GM12878 (cell line): ENCODE measurements around the gene MACROD2. TPM values are rescaled to one million over a fixed set of nuclear protein-coding genes. Genes with fewer than 3 reads are reported as not detected.

Experiments used
- ATAC-seq: fragments of 200-7000 bp; cut with Tn5 transposase; 3 replicates; pipeline ENCODE4 v1.9.1; 2020; ENCODE audit warnings: mild to moderate bottlenecking, moderate library complexity
- BruUV-seq: library from RNA; stranded (reverse); fragments of 400-500 nt; replicated peaks from 2 replicates; lab custom pipeline; 2021; lab: Mats Ljungman, UMichigan
- CTCF ChIA-PET: fragments of 300-600 bp; sonication (Branson Sonifier 250); formaldehyde crosslinking; extraction: SDS; loops from one replicate; lab custom pipeline; 2021; ENCODE audit warnings: inconsistent platforms; lab: Yijun Ruan, JAX
- POLR2A ChIA-PET: fragments of 350-600 bp; formaldehyde crosslinking; extraction: SDS; loops from one replicate; lab custom pipeline; 2021; ENCODE audit warnings: inconsistent platforms; lab: Charles Lee
- RAD21 ChIA-PET: fragments of 300-600 bp; sonication (Branson Sonifier 250); formaldehyde crosslinking; loops from one replicate; lab custom pipeline; 2023; ENCODE audit warnings: antibody characterized with exemption; ENCODE audit not compliant: unreplicated experiment; lab: Charles Lee
- SMC1A ChIA-PET: fragments of 300-600 bp; sonication (Branson Sonifier 250); formaldehyde crosslinking; loops from one replicate; lab custom pipeline; 2023; ENCODE audit not compliant: unreplicated experiment, uncharacterized antibody; lab: Charles Lee
- DNase-seq: peaks from one replicate; pipeline ENCODE4 v3.0.0-alpha.2; 2011; ENCODE audit warnings: low read depth, low spot score
- FAIRE-seq: peaks from 3 replicates; lab custom pipeline; 2011; peaks lifted over from hg19 to GRCh38; lab: Jason Lieb, UNC
- H2AFZ ChIP-seq: 2 replicates; pipeline ENCODE4 v1.6.0; 2011; ENCODE audit warnings: low read depth, low read length, control low read depth; ENCODE audit not compliant: control insufficient read depth
- H3K27ac ChIP-seq: 2 replicates; pipeline ENCODE4 v1.5.1; 2011; ENCODE audit warnings: control low read depth; ENCODE audit not compliant: control insufficient read depth, insufficient read depth
- H3K27me3 ChIP-seq, 2 experiments: replicated peaks in 1 of 2; 2 replicates each; pipeline versions ENCODE4 v1.6.0 to v1.6.1; 2011; ENCODE audit warnings: low read length in 1 of 2; ENCODE audit not compliant: control insufficient read depth in 2 of 2, insufficient read depth in 2 of 2
- H3K36me3 ChIP-seq, 2 experiments: 2 replicates each; pipeline ENCODE4 v1.5.1; 2011; ENCODE audit warnings: low read length in 1 of 2; ENCODE audit not compliant: control insufficient read depth in 2 of 2, insufficient read depth in 2 of 2
- H3K4me1 ChIP-seq: 2 replicates; pipeline ENCODE4 v1.6.1; 2011; ENCODE audit warnings: mild to moderate bottlenecking, low read length, moderate library complexity, mixed read lengths; ENCODE audit not compliant: control insufficient read depth, insufficient read depth
- H3K4me2 ChIP-seq: 2 replicates; pipeline ENCODE4 v1.6.0; 2011; ENCODE audit warnings: control low read depth; ENCODE audit not compliant: control insufficient read depth, insufficient read depth
- H3K4me3 ChIP-seq: fragments of 200-600 bp; sonication (generic); 2 replicates; pipeline ENCODE4 v1.5.1; 2016
- H3K79me2 ChIP-seq: 2 replicates; pipeline ENCODE4 v1.6.0; 2011; ENCODE audit warnings: low read length; ENCODE audit not compliant: control insufficient read depth, insufficient read depth
- H3K9ac ChIP-seq: 2 replicates; pipeline ENCODE4 v1.8.0; 2011; ENCODE audit warnings: low read length, control low read depth, mixed read lengths; ENCODE audit not compliant: control insufficient read depth, insufficient read depth
- H3K9me3 ChIP-seq: replicated peaks from 3 replicates; pipeline ENCODE4 v1.5.1; 2011; ENCODE audit warnings: mild to moderate bottlenecking, low read length; ENCODE audit not compliant: control insufficient read depth, insufficient read depth
- H4K20me1 ChIP-seq: 2 replicates; pipeline ENCODE4 v1.6.0; 2011; ENCODE audit not compliant: control insufficient read depth, insufficient read depth
- ATF7 ChIP-seq: fragments of 450-650 bp; IDR thresholded peaks from 2 replicates; pipeline ENCODE4 v1.6.1; 2016; ENCODE audit warnings: low read depth, mild to moderate bottlenecking
- BRCA1 ChIP-seq: IDR thresholded peaks from 2 replicates; pipeline ENCODE4 v1.6.1; 2011; ENCODE audit warnings: low read depth, low read length, improper control_type of control experiment
- EZH2 ChIP-seq: IDR thresholded peaks from 2 replicates; pipeline ENCODE4 v1.6.1; 2012; ENCODE audit warnings: low read depth, mild to moderate bottlenecking, control low read depth, inconsistent platforms, low read length, borderline replicate concordance; ENCODE audit not compliant: control insufficient read depth
- KDM1A ChIP-seq: fragments of 200-600 bp; sonication (generic); IDR thresholded peaks from 2 replicates; pipeline ENCODE4 v1.6.1; 2016; ENCODE audit warnings: borderline replicate concordance
- MEF2A ChIP-seq: IDR thresholded peaks from 2 replicates; pipeline ENCODE4 v1.6.1; 2011; ENCODE audit warnings: low read depth, mild to moderate bottlenecking, low read length, moderate library complexity; ENCODE audit not compliant: insufficient read depth
- NFIC ChIP-seq: IDR thresholded peaks from 2 replicates; pipeline ENCODE4 v1.6.1; 2012; ENCODE audit warnings: low read depth, mild to moderate bottlenecking, inconsistent platforms, low read length, moderate library complexity
- NFXL1 ChIP-seq: fragments of 450-650 bp; IDR thresholded peaks from 2 replicates; pipeline ENCODE4 v1.6.1; 2017; ENCODE audit warnings: antibody characterized with exemption, mild to moderate bottlenecking, borderline replicate concordance
- PAX5 ChIP-seq: IDR thresholded peaks from 2 replicates; pipeline ENCODE4 v1.6.1; 2011; ENCODE audit warnings: low read depth, low read length, borderline replicate concordance
- RCOR1 ChIP-seq: conservative IDR thresholded peaks from 2 replicates; pipeline ENCODE4 v1.6.1; 2012; ENCODE audit warnings: low read depth, low read length, improper control_type of control experiment
- SMAD5 ChIP-seq: IDR thresholded peaks from 2 replicates; pipeline ENCODE4 v1.6.1; 2016; ENCODE audit warnings: antibody characterized with exemption, low read depth
- SMC3 ChIP-seq: IDR thresholded peaks from 2 replicates; pipeline ENCODE4 v1.6.1; 2011; ENCODE audit warnings: low read length, improper control_type of control experiment, borderline replicate concordance
- SUPT20H ChIP-seq: IDR thresholded peaks from 2 replicates; pipeline ENCODE4 v1.6.1; 2011; ENCODE audit warnings: low read depth, mild to moderate bottlenecking, low read length, moderate library complexity, borderline replicate concordance; ENCODE audit not compliant: control insufficient read depth
- WRNIP1 ChIP-seq: IDR thresholded peaks from 2 replicates; pipeline ENCODE4 v1.6.1; 2011; ENCODE audit warnings: low read depth, low read length, improper control_type of control experiment, borderline replicate concordance
- ZNF217 ChIP-seq: fragments of 450-650 bp; IDR thresholded peaks from 2 replicates; pipeline ENCODE4 v1.6.1; 2017; ENCODE audit warnings: antibody characterized with exemption, mild to moderate bottlenecking
- ZNF592 ChIP-seq: fragments of 450-650 bp; IDR thresholded peaks from 2 replicates; pipeline ENCODE4 v1.6.1; 2017; ENCODE audit warnings: mild to moderate bottlenecking, moderate library complexity
- ZSCAN29 ChIP-seq: fragments of 450-650 bp; IDR thresholded peaks from 2 replicates; pipeline ENCODE4 v1.6.1; 2017; ENCODE audit warnings: mild to moderate bottlenecking, moderate library complexity
- in situ Hi-C: fragments of 300-500 bp; cut with MboI; formaldehyde crosslinking; loops from 9 replicates; pipeline ENCODE4 v1.14.3; 2018; ENCODE audit warnings: mixed read lengths
- intact Hi-C: fragments of 100-400 bp; cut with micrococcal nuclease; formaldehyde crosslinking; loops from one replicate; pipeline ENCODE4 v1.14.2; 2022; ENCODE audit not compliant: unreplicated experiment
- polyA plus RNA-seq, 11 experiments: library from polyadenylated mRNA; depleted of rRNA in 4 of 11; unstranded in 6 of 11; stranded (reverse) in 5 of 11; fragments of >200 nt; fragmentation: Nextera tagmentation in 4 of 11; fragmentation: Illumina TruSeq in 1 of 11; extraction: Ambion mirVana in 4 of 11; extraction: Trizol in 1 of 11; gene quantifications; 1 replicate in 1 of 11; 2 replicates in 10 of 11; pipeline versions ENCODE4 v1.2.1 to v1.2.3, GENCODE V29; 2011 to 2016; ENCODE audit warnings: inconsistent platforms in 2 of 11, missing spikeins in 2 of 11, low read depth in 1 of 11
- total RNA-seq, 4 experiments: library from RNA; depleted of rRNA in 3 of 4; stranded (reverse); fragments of >200 nt in 3 of 4; fragmentation: Illumina TruSeq in 1 of 4; extraction: Trizol in 1 of 4; gene quantifications; 2 replicates each; pipeline versions ENCODE4 v1.2.1 to v1.2.3, GENCODE V29; 2013 to 2021
- TF ChIP-seq, protein P1 (sequence below): IDR thresholded peaks from 2 replicates; pipeline ENCODE4 v1.6.1; 2011; ENCODE audit warnings: low read depth, low read length, improper control_type of control experiment, borderline replicate concordance

MACROD2 gene
- total and polyA plus RNA-seq, 10 of the 15 experiments (the other 5 are each of a cell fraction or from before 2014, with no cell fraction given), result 1.1 to 21.5 (median 2.2) TPM

GRCh38 chr20:14191559-14191958 lies 196.2 kb downstream of the MACROD2 start:
- in situ Hi-C loops (no loop called here), intact Hi-C loops (no loop called here)
- ATAC-seq (no peak), DNase-seq (no peak), FAIRE-seq (no peak)
- H4K20me1 ChIP-seq, result no peaks in the 10 kb centered on the region
- no peak for TF ChIP-seq PAX5
- no peak for TF ChIP-seq ATF7
- no peak for TF ChIP-seq WRNIP1
- TF ChIP-seq ZNF592, result no peak
- no peak for TF ChIP-seq EZH2
- no peak for TF ChIP-seq SUPT20H
- TF ChIP-seq MEF2A, result no peak
- TF ChIP-seq, protein P1, sequence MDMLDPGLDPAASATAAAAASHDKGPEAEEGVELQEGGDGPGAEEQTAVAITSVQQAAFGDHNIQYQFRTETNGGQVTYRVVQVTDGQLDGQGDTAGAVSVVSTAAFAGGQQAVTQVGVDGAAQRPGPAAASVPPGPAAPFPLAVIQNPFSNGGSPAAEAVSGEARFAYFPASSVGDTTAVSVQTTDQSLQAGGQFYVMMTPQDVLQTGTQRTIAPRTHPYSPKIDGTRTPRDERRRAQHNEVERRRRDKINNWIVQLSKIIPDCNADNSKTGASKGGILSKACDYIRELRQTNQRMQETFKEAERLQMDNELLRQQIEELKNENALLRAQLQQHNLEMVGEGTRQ, result no peak
- no peak for TF ChIP-seq RCOR1
- no peak for TF ChIP-seq KDM1A
- no peak for TF ChIP-seq ZNF217
- TF ChIP-seq NFXL1, result no peak
- no peak for TF ChIP-seq SMC3
- no peak for TF ChIP-seq NFIC
- TF ChIP-seq BRCA1, result no peak
- no peak for TF ChIP-seq SMAD5
- no peak for TF ChIP-seq ZSCAN29
- SMC1A ChIA-PET, result no interaction called here
- POLR2A ChIA-PET, result no interaction called here
- no TSS peak for BruUV-seq
- no peaks in the 10 kb centered on the region for H3K79me2 ChIP-seq
- H3K36me3 ChIP-seq, result no peaks in the 10 kb centered on the region
- H3K9me3 ChIP-seq, result no peaks in the 10 kb centered on the region
- H2AFZ ChIP-seq, result no peak overlapping the region
- no peak overlapping the region for H3K27ac ChIP-seq
- RAD21 ChIA-PET, result no interaction called here
- H3K4me1 ChIP-seq, result no peaks in the 10 kb centered on the region
- no peak overlapping the region for H3K4me2 ChIP-seq
- H3K4me3 ChIP-seq, result no peak overlapping the region
- CTCF ChIA-PET, result interaction anchor here (0.6 kb wide), 1 partner anchor 1456 kb away, joined by 4 read pairs; no protein-coding TSS in a partner anchor
- no peak overlapping the region for H3K9ac ChIP-seq
- H3K27me3 ChIP-seq, result no peaks in the 10 kb centered on the region
